A673 (cell line): Measurements from ENCODE around the gene PTCHD1.

ENCODE experiments used
- CTCF ChIP-seq: fragments of 300-800, 200-600 bp; sonication (generic); conservative IDR thresholded peaks from 2 replicates; pipeline ENCODE4 v1.5.1; 2017; ENCODE audit warnings: low read depth, mild to moderate bottlenecking, antibody characterized with exemption, low read length, moderate library complexity, mixed read lengths
- EZH2 ChIP-seq: fragments of 200-600 bp; sonication (generic); IDR thresholded peaks from 2 replicates; pipeline ENCODE4 v1.6.1; 2017; ENCODE audit warnings: borderline replicate concordance, low read depth, mild to moderate bottlenecking, mixed read lengths, antibody characterized with exemption, low read length; ENCODE audit not compliant: poor library complexity, severe bottlenecking

DNA sequence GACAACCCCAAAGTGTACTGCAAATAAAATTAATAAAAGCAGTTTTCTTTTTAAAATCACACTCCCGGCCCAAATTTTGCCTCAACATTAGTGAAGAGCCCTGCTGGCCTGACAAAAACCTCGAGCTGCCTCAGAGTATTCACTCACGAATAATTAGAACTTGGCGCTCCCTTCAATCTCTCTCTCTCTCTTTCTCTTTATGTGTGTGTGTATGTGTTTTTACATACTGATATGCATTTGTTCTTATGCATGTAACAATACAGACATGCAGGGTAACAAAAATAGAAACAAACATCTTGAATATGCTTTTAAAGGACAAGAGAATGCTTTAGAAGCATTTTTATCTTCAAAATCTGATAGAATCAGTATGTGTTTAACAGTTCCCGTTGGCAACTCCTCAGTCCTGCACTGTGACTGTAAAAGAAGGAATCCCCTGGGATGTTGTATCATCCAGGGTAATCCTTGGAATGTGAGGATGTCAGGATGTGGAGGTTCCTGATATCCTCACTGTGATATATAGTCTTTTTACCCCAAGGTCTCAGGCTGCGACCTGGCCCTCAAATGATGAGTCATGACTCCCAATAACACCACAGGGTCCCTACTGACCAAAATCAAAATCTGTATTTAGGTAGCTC is 53.0 kb downstream of the PTCHD1 start:
- TF ChIP-seq EZH2 (no peak), CTCF (no peak)
